Prostate gland (tissue), 2 donors: ENCODE data around the gene RNF151. TPM values are rescaled to one million over a fixed set of nuclear protein-coding genes. Genes with fewer than 3 reads are reported as not detected.
A peak's percentile ranks its signal among the peaks of the same experiment; 100 is the strongest.

Source experiments
- DNase-seq: peaks from one replicate; pipeline ENCODE4 v3.0.0-alpha.2; 2019; ENCODE audit warnings: low spot score
- H3K27ac ChIP-seq, 2 donors: fragments of 200-600 bp; sonication (generic); 2 replicates each; pipeline ENCODE4 v1.5.1; 2017 to 2019
- H3K27me3 ChIP-seq: fragments of 200-600 bp; sonication (generic); replicated peaks from 2 replicates; pipeline ENCODE4 v1.5.1; 2019; ENCODE audit not compliant: insufficient read depth
- H3K36me3 ChIP-seq, 2 donors: fragments of 200-600 bp; sonication (generic); 1 replicate in 1 of 2; 2 replicates in 1 of 2; pipeline versions ENCODE4 v1.5.1 to v1.8.1; 2017 to 2019
- H3K4me1 ChIP-seq: fragments of 200-600 bp; sonication (generic); replicated peaks from 2 replicates; pipeline ENCODE4 v1.5.1; 2019
- H3K4me3 ChIP-seq, 2 donors: fragments of 200-600 bp; sonication (generic); 2 replicates each; pipeline ENCODE4 v1.5.1; 2017 to 2019
- H3K9me3 ChIP-seq: fragments of 200-600 bp; sonication (generic); 2 replicates; pipeline ENCODE4 v1.5.1; 2017
- CTCF ChIP-seq, 4 experiments: fragments of 200-600 bp in 2 of 4; fragments of 450-650 bp in 2 of 4; sonication (generic) in 2 of 4; IDR thresholded peaks; 1 replicate in 3 of 4; 2 replicates in 1 of 4; pipeline ENCODE4 v1.5.1; 2016 to 2019; ENCODE audit warnings: antibody characterized with exemption in 4 of 4, mild to moderate bottlenecking in 2 of 4, moderate library complexity in 2 of 4
- POLR2A ChIP-seq: fragments of 450-650 bp; IDR thresholded peaks from one replicate; pipeline ENCODE4 v1.6.1; 2016; ENCODE audit warnings: antibody characterized with exemption, mild to moderate bottlenecking
- POLR2AphosphoS5 ChIP-seq: sonication (generic); formaldehyde crosslinking; IDR thresholded peaks from one replicate; pipeline ENCODE4 v1.6.1; 2017; ENCODE audit warnings: antibody characterized with exemption
- WGBS: methylation state at CpG from one replicate; pipeline ENCODE4 v1.1.5; 2018; 5-methylcytosine and 5-hydroxymethylcytosine counted together
- intact Hi-C: fragments of 100-400 bp; cut with DNase I; formaldehyde crosslinking; loops from one replicate; pipeline ENCODE4 v1.14.2; 2022
- total RNA-seq, 2 donors: library from RNA; depleted of rRNA; stranded (reverse); fragments of >200 nt; gene quantifications; one replicate each; pipeline ENCODE4 v1.1.0, GENCODE V29; 2016

The RNF151 gene
- total RNA-seq, 2 donors from 2014 or later, result 7.2 TPM; not detected in 1

GRCh38 chr16:1975432-1976215, 9.0 kb downstream of the RNF151 start:
- H3K4me3 ChIP-seq, result no peak overlapping the region
- DNase-seq, result no peak
- H3K27me3 ChIP-seq, result no peaks in the 10 kb centered on the region
- peaks cover 6% of the 10 kb centered on the region for H3K4me1 ChIP-seq
- no peak for TF ChIP-seq POLR2AphosphoS5
- TF ChIP-seq CTCF (IDR thresholded peaks at IDR 0.05), result no peak
- TF ChIP-seq POLR2A, result no peak
- H3K36me3 ChIP-seq, result peaks cover 11 to 13% of the 10 kb centered on the region in 2 donors
- intact Hi-C loops, result no loop called here
- no peaks in the 10 kb centered on the region for H3K9me3 ChIP-seq
- WGBS, result 90% methylated on average over 33 of the region's 33 CpGs
- H3K27ac ChIP-seq, result no peak overlapping the region

- 96% methylated on average over 4 of the region's 8 CpGs for WGBS
- Histone ChIP-seq H3K4me3 (no peak overlapping the region), H3K4me1 (peaks cover 6% of the 10 kb centered on the region), H3K36me3 (peaks cover 11 to 13% of the 10 kb centered on the region in 2 donors), H3K9me3 (no peaks in the 10 kb centered on the region), H3K27ac (no peak overlapping the region), H3K27me3 (no peaks in the 10 kb centered on the region)
- intact Hi-C loops, result no loop called here
- TF ChIP-seq CTCF (IDR thresholded peaks at IDR 0.05), result no peak
- no peak for TF ChIP-seq POLR2A
- no peak for TF ChIP-seq POLR2AphosphoS5
- no peak for DNase-seq
These were observed 9.5 kb downstream of the RNF151 start for GRCh38 chr16:1976216-1976520.

GRCh38 chr16:1976951-1977874, 10.6 kb downstream of the RNF151 start:
- no peak for TF ChIP-seq POLR2A
- no peak for TF ChIP-seq CTCF (IDR thresholded peaks at IDR 0.05)
- TF ChIP-seq POLR2AphosphoS5, result no peak
- 90% methylated on average over 33 of the region's 33 CpGs for WGBS
- Histone ChIP-seq H3K27ac (peak overlapping the region in 1 of 2 donors; percentile 77), H3K36me3 (peaks cover 11 to 13% of the 10 kb centered on the region in 2 donors), H3K9me3 (no peaks in the 10 kb centered on the region), H3K4me1 (peaks cover 6% of the 10 kb centered on the region), H3K4me3 (no peak overlapping the region), H3K27me3 (no peaks in the 10 kb centered on the region)
- intact Hi-C loops, result no loop called here
- no peak for DNase-seq

GRCh38 chr16:1977875-1978268, 11.2 kb downstream of the RNF151 start:
- Histone ChIP-seq H3K27ac (peak overlapping the region in 1 of 2 donors; percentile 77), H3K4me3 (no peak overlapping the region), H3K9me3 (no peaks in the 10 kb centered on the region), H3K36me3 (peaks cover 11 to 13% of the 10 kb centered on the region in 2 donors), H3K4me1 (peaks cover 2% of the 10 kb centered on the region), H3K27me3 (no peaks in the 10 kb centered on the region)
- intact Hi-C loops, result no loop called here
- TF ChIP-seq POLR2AphosphoS5 (no peak), CTCF (IDR thresholded peaks at IDR 0.05) (no peak), POLR2A (no peak)
- DNase-seq, result no peak
- WGBS, result 92% methylated on average over 18 of the region's 18 CpGs
